Fibroblast of skin of scalp (primary cell): ENCODE results near the gene ENPEP.

Experiments used
- DNase-seq: peaks from one replicate; pipeline ENCODE4 v3.0.0-alpha.2; 2013

The ENPEP gene

DNA sequence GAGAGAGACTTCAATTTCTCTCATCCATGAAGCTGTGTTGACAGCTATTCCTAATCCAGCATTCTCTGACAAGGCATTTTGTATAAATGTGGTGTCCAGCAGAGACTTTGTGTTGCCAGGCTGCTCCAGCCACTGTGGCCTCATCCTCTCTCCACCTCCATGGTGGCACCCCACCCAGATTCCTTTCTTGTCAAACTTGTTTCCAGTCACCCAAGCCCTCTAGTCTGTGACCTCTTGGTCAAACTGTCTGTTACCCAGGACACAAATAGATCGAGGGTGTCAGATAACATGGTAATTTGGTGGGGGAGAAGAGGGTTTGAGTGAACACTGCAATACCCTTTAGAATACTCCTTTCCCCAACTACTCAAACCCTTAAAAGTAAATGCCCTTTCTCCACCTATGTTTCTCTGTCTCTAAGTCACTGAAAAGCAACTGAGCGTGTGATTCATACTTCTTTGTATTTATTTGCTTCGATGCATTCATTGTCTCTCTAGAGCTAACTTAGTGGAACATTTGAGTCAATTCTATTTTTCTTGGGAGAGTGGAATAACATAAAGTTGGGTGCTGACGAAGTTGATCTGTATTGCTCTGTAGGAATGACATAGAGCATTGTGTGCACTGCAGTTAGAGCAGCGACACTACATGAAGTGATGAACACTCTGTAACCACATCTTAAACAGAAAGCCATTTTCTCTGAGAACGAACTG is 133.2 kb downstream of the ENPEP start:
- no peak for DNase-seq

DNA sequence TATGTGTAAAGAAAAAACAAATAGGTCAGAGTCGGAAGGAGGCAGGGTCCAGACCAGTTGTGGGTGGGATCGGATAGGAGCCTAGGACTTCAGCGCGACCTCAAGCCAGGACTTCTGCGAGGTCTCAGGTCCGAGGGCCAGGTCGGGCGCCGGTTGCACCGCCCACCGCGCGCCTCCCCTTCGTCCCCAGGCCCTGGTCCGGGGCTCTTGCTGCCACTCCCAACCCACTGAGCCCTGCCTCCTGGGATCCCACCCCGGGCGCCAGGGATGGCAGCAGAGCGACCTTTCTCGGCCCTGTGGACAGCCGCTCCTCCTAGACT is 134.6 kb downstream of the ENPEP start:
- DNase-seq = no peak

GRCh38 chr4:110610940-110611831 is 135.2 kb downstream of the ENPEP start:
- DNase-seq = peak; percentile 23

DNA sequence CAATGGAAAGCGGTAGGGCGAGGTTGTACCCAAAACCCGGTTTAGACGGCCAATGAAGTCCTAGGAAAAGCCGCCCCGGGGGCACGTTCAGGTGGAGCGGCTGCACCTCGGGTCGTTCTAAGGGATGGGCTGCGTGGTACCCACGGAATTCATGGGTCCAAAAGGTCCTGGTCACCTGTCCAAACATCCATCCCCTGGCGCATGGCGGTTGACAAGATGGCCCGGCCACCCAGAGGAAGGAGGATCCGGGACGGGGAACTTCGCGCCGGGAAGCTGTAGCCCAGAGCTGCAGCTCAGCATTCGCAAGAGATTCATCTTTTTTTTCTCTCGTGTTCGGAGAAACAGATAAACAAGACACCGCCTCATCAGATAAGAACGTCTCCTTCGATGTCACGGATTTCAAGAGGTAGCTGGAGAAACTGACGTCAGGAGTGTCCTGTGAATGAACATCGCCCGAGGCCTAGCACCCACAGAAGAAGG is 136.1 kb downstream of the ENPEP start:
- DNase-seq = no peak

DNA sequence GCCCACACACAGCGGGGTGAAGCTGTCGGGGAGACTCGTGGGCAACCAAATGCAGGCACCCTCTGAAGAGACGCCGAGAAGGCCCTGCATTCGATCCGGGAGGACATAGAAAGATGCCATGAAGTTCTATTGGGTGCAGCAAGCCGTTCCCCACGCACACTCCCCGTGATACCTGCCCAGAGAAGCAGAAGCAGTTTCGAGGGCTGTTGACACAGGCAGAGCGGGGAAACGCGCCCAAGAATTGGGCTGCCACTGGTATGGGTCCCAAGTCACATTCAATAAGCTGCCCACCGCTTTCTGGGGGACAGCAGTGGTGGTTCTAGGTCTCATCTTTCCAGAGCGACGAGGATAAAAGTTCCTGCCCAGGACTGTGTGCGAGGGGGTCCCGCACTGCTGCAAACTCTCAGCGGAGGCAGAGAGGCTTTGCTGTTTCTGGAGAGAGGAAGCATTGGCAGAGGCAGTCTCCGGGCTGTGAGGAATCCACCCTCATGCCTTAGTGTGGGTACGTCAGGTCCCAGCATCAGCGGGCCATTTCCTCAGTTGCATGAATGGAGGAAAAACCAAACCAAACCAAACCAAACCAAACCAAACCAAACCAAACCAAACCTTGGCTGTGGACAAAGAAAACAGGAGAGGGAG is 136.8 kb downstream of the ENPEP start:
- DNase-seq = no peak

DNA sequence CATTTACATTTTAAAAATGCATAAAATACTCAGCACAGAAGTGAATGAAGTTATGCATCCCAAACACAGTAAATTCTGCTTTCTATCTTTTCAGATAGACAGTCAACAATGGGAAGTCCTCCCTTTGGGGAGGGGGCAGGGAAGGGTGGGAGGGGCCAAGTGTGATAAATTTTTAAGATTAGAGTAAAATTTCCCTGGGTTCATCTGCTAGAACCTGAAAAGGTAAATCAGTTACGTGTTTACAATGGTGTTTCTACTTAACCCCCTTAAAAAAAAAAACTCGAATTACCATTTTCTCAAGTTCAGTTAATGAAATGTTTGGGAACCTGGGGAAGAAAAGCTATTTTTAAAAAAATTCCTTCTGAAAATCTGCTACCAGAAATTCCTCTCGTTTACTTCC is 137.8 kb downstream of the ENPEP start:
- DNase-seq = no peak

DNA sequence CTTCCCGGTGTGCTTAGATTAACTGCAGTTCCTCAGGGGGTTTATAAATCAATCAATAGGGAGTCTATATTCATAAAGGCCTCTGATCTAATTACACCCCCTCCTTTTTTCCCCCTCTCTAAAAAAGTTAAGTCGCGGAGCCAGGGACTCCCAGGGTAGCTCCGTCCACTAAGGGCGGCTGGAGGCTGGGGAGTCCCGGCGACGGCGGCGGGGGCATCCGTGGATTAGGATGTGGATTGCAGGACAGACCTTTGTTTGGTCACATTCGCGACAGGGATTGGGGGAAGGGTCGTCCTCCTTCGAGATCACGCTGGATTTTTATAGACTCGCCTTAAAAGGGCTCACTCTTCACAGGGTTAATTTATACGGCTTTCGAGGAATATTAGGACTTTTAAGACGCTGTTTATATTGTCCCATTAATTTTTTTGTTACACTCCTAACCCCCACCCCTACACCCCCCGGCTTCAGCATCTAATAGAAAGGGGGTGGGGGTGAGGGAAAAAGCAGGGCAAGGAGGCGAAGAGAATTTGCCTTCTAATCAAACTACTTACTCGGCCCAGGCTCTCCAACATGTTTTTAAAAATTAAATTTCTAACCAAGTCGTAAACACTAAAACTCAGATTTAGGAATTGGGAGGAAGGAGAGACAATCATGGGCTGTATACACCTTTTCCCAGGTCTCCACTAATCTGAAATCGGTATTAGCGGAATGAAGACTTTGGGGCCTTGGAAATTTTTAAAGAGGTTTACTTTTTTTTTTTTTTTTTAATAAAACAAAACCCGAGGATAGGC is 138.4 kb downstream of the ENPEP start:
- DNase-seq = no peak
